ENCODE results near the gene FABP6. TPM values are rescaled to one million over a fixed set of nuclear protein-coding genes. Genes with fewer than 3 reads are reported as not detected.

The FABP6 gene
- total and polyA plus RNA-seq, 10 donors, result 0.24 TPM; not detected in 9

- Histone ChIP-seq H3K4me3 (no peak overlapping the region), H3K36me3 (no peaks in the 10 kb centered on the region), H3K4me1 (peaks cover 4 to 21% (median 14%) of the 10 kb centered on the region in 6 donors), H3K27ac (no peak overlapping the region), H3K9me3 (peaks cover 0 to 8% (median 0%) of the 10 kb centered on the region in 8 donors), H3K27me3 (replicated peaks in 1 of 7) (peaks cover 0 to 16% (median 0%) of the 10 kb centered on the region in 7 donors)
- WGBS, 5 donors, result 27 to 43% (median 38%) methylated on average over 3 of the region's 3 CpGs
- TF ChIP-seq POLR2AphosphoS5 (IDR thresholded peaks at IDR 0.05) (no peak), POLR2A (IDR thresholded peaks at IDR 0.05) (no peak)
- TF ChIP-seq, protein P1, sequence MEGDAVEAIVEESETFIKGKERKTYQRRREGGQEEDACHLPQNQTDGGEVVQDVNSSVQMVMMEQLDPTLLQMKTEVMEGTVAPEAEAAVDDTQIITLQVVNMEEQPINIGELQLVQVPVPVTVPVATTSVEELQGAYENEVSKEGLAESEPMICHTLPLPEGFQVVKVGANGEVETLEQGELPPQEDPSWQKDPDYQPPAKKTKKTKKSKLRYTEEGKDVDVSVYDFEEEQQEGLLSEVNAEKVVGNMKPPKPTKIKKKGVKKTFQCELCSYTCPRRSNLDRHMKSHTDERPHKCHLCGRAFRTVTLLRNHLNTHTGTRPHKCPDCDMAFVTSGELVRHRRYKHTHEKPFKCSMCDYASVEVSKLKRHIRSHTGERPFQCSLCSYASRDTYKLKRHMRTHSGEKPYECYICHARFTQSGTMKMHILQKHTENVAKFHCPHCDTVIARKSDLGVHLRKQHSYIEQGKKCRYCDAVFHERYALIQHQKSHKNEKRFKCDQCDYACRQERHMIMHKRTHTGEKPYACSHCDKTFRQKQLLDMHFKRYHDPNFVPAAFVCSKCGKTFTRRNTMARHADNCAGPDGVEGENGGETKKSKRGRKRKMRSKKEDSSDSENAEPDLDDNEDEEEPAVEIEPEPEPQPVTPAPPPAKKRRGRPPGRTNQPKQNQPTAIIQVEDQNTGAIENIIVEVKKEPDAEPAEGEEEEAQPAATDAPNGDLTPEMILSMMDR (IDR thresholded peaks at IDR 0.05 in 8 of 11, conservative IDR thresholded peaks at IDR 0.05 in 3 of 11), result no peak
- no peak for DNase-seq
- intact Hi-C loops (cut with DNase I; ENCODE audit: low total_unique reads), result no loop called here
These were observed 43.5 kb upstream of the FABP6 start for GRCh38 chr5:160185626-160186360.

- no peaks in the 10 kb centered on the region for H3K36me3 ChIP-seq
- DNase-seq, result no peak
- H3K4me3 ChIP-seq, result no peak overlapping the region
- TF ChIP-seq, protein P1 (IDR thresholded peaks at IDR 0.05 in 8 of 11, conservative IDR thresholded peaks at IDR 0.05 in 3 of 11), result no peak
- TF ChIP-seq POLR2A (IDR thresholded peaks at IDR 0.05), result no peak
- no peak for TF ChIP-seq POLR2AphosphoS5 (IDR thresholded peaks at IDR 0.05)
- intact Hi-C loops (cut with DNase I; ENCODE audit: low total_unique reads), result no loop called here
- peaks cover 4 to 21% (median 14%) of the 10 kb centered on the region in 6 donors for H3K4me1 ChIP-seq
- peaks cover 0 to 16% (median 0%) of the 10 kb centered on the region in 7 donors for H3K27me3 ChIP-seq (replicated peaks in 1 of 7)
- H3K27ac ChIP-seq, result no peak overlapping the region
- H3K9me3 ChIP-seq, result peaks cover 0 to 8% (median 0%) of the 10 kb centered on the region in 8 donors
- 74 to 98% (median 86%) methylated on average over 5 of the region's 5 CpGs for WGBS, 5 donors
These were observed 42.8 kb upstream of the FABP6 start for GRCh38 chr5:160186480-160186879.

- WGBS, 5 donors, result 94 to 99% (median 98%) methylated on average over 5 of the region's 5 CpGs
These were observed 42.2 kb upstream of the FABP6 start for GRCh38 chr5:160187091-160187490.

More at GRCh38 chr5:160187091-160187490, 42.2 kb upstream of the FABP6 start:
- H3K4me1 ChIP-seq, result peaks cover 4 to 21% (median 14%) of the 10 kb centered on the region in 6 donors
- H3K9me3 ChIP-seq, result peaks cover 0 to 8% (median 0%) of the 10 kb centered on the region in 8 donors
- no peak overlapping the region for H3K4me3 ChIP-seq
- intact Hi-C loops (cut with DNase I; ENCODE audit: low total_unique reads), result no loop called here
- DNase-seq, result no peak
- peaks cover 0 to 16% (median 0%) of the 10 kb centered on the region in 7 donors for H3K27me3 ChIP-seq (replicated peaks in 1 of 7)
- TF ChIP-seq POLR2A (IDR thresholded peaks at IDR 0.05) (no peak), POLR2AphosphoS5 (IDR thresholded peaks at IDR 0.05) (no peak)
- TF ChIP-seq, protein P1 (IDR thresholded peaks at IDR 0.05 in 8 of 11, conservative IDR thresholded peaks at IDR 0.05 in 3 of 11), result no peak
- H3K27ac ChIP-seq, result no peak overlapping the region
- H3K36me3 ChIP-seq, result no peaks in the 10 kb centered on the region
